Keratinocyte (primary cell): Measurements from ENCODE around the gene SLC16A4. TPM values are rescaled to one million over a fixed set of nuclear protein-coding genes. Genes with fewer than 3 reads are reported as not detected.

Experiments used
- DNase-seq: peaks from one replicate; pipeline ENCODE4 v3.0.0-alpha.2; 2011; ENCODE audit warnings: low read depth, missing footprints, low spot score
- FAIRE-seq: peaks from 2 replicates; lab custom pipeline; 2011; peaks lifted over from hg19 to GRCh38; lab: Jason Lieb, UNC
- H2AFZ ChIP-seq: 2 replicates; pipeline ENCODE4 v1.6.0; 2012; ENCODE audit warnings: low read length, control low read depth, inconsistent platforms; ENCODE audit not compliant: control insufficient read depth
- H3K27ac ChIP-seq: 2 replicates; pipeline ENCODE4 v1.5.1; 2011; ENCODE audit warnings: low read length; ENCODE audit not compliant: control insufficient read depth, insufficient read depth
- H3K27me3 ChIP-seq: 3 replicates; pipeline ENCODE4 v1.6.0; 2011; ENCODE audit warnings: low read length; ENCODE audit not compliant: control insufficient read depth, insufficient read depth; ENCODE audit errors: extremely low read depth
- H3K36me3 ChIP-seq, 2 experiments: 2 replicates in 1 of 2; 3 replicates in 1 of 2; pipeline ENCODE4 v1.5.1; 2011; ENCODE audit warnings: low read length in 2 of 2, mild to moderate bottlenecking in 1 of 2; ENCODE audit not compliant: control insufficient read depth in 2 of 2, insufficient read depth in 2 of 2; ENCODE audit errors: extremely low read depth in 1 of 2
- H3K4me1 ChIP-seq: 3 replicates; pipeline ENCODE4 v1.5.1; 2011; ENCODE audit warnings: low read length; ENCODE audit not compliant: control insufficient read depth, insufficient read depth; ENCODE audit errors: extremely low read depth
- H3K4me2 ChIP-seq: 3 replicates; pipeline ENCODE4 v1.6.0; 2011; ENCODE audit warnings: low read depth, low read length; ENCODE audit not compliant: control insufficient read depth, insufficient read depth; ENCODE audit errors: extremely low read depth
- H3K4me3 ChIP-seq, 3 experiments: fragments of 200-600 bp in 1 of 3; sonication (generic) in 1 of 3; 2 replicates in 2 of 3; 3 replicates in 1 of 3; pipeline ENCODE4 v1.5.1; 2011 to 2016; ENCODE audit warnings: low read length in 3 of 3, mild to moderate bottlenecking in 3 of 3, control low read depth in 2 of 3, inconsistent platforms in 1 of 3, low read depth in 1 of 3, mixed read lengths in 1 of 3, mixed run types in 1 of 3, moderate library complexity in 1 of 3; ENCODE audit not compliant: control insufficient read depth in 2 of 3, insufficient read depth in 2 of 3; ENCODE audit errors: extremely low read depth in 1 of 3
- H3K79me2 ChIP-seq: 2 replicates; pipeline ENCODE4 v1.6.0; 2012; ENCODE audit warnings: low read length; ENCODE audit not compliant: control insufficient read depth, insufficient read depth
- H3K9ac ChIP-seq: 3 replicates; pipeline ENCODE4 v1.6.0; 2011; ENCODE audit warnings: low read length; ENCODE audit not compliant: control insufficient read depth, insufficient read depth; ENCODE audit errors: extremely low read depth
- H3K9me1 ChIP-seq: 3 replicates; pipeline ENCODE4 v1.6.0; 2011; ENCODE audit warnings: low read length; ENCODE audit not compliant: control insufficient read depth, insufficient read depth; ENCODE audit errors: extremely low read depth
- H3K9me3 ChIP-seq: 2 replicates; pipeline ENCODE4 v1.5.1; 2012; ENCODE audit warnings: low read depth, low read length; ENCODE audit not compliant: control insufficient read depth
- H4K20me1 ChIP-seq: 3 replicates; pipeline ENCODE4 v1.6.0; 2011; ENCODE audit warnings: low read length; ENCODE audit not compliant: control insufficient read depth, insufficient read depth; ENCODE audit errors: extremely low read depth
- EZH2 ChIP-seq: IDR thresholded peaks from one replicate; pipeline ENCODE4 v1.6.1; 2012; ENCODE audit warnings: inconsistent platforms, mild to moderate bottlenecking, low read length, moderate library complexity
- dilution Hi-C: fragments of 300-500 bp; cut with MboI; formaldehyde crosslinking; loops from one replicate; pipeline ENCODE4 v1.7.0; 2020; ENCODE audit warnings: low sequenced_read_pairs; ENCODE audit not compliant: extremely low pct_ligation_motif_present
- polyA plus RNA-seq, 5 experiments: library from polyadenylated mRNA; depleted of rRNA in 3 of 5; stranded (reverse) in 3 of 5; stranded (forward) in 1 of 5; unstranded in 1 of 5; fragments of >200 nt; gene quantifications; 1 replicate in 1 of 5; 2 replicates in 3 of 5; 3 replicates in 1 of 5; pipeline versions ENCODE4 v1.2.1 to v1.2.3, GENCODE V29; 2011 to 2012; ENCODE audit warnings: missing spikeins in 2 of 5, low read depth in 1 of 5, low replicate concordance in 1 of 5
- TF ChIP-seq, protein P1 (sequence below), 3 experiments: IDR thresholded peaks in 1 of 3; conservative IDR thresholded peaks in 1 of 3; optimal IDR thresholded peaks in 1 of 3; 2 replicates in 2 of 3; 3 replicates in 1 of 3; pipeline versions ENCODE3 to v1.5.1; 2011; ENCODE audit warnings: low read length in 3 of 3, mild to moderate bottlenecking in 3 of 3, moderate library complexity in 2 of 3, control low read depth in 1 of 3, inconsistent platforms in 1 of 3; ENCODE audit not compliant: insufficient read depth in 2 of 3; ENCODE audit errors: extremely low read depth in 1 of 3

Gene SLC16A4
- polyA plus RNA-seq, 1 donor (not counting 4 experiments of a cell fraction or from before 2014, with no cell fraction given): 0.92 TPM

DNA sequence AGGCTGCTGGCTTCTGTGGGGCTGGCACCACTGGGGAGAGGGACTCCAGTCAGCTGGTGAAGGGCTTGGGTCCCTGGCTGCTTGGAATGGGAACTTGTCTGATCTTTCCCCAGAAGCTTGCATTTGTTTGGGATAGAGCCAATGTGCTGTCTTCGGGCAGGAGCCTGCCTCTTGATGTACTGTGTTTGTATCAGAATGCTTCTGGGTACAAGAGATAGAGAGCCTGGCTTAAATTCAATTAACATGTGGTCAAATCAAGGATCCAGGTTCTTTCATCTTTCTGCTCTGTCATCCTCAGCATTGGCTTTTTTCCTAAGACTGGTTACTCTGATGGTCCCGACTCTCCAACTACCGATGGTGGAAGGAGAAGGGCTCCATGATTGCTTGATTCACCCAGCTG is 44.1 kb upstream of the SLC16A4 start:
- no peaks in the 10 kb centered on the region for H3K9me3 ChIP-seq
- peaks cover 10% of the 10 kb centered on the region for H3K27me3 ChIP-seq
- DNase-seq: no peak
- dilution Hi-C loops: no loop called here
- no peaks in the 10 kb centered on the region for H3K9me1 ChIP-seq
- FAIRE-seq: no peak
- H3K4me1 ChIP-seq: no peaks in the 10 kb centered on the region
- no peak overlapping the region for H3K9ac ChIP-seq
- H3K36me3 ChIP-seq: no peaks in the 10 kb centered on the region
- no peak overlapping the region for H3K27ac ChIP-seq
- H3K79me2 ChIP-seq: no peaks in the 10 kb centered on the region
- TF ChIP-seq, protein P1, sequence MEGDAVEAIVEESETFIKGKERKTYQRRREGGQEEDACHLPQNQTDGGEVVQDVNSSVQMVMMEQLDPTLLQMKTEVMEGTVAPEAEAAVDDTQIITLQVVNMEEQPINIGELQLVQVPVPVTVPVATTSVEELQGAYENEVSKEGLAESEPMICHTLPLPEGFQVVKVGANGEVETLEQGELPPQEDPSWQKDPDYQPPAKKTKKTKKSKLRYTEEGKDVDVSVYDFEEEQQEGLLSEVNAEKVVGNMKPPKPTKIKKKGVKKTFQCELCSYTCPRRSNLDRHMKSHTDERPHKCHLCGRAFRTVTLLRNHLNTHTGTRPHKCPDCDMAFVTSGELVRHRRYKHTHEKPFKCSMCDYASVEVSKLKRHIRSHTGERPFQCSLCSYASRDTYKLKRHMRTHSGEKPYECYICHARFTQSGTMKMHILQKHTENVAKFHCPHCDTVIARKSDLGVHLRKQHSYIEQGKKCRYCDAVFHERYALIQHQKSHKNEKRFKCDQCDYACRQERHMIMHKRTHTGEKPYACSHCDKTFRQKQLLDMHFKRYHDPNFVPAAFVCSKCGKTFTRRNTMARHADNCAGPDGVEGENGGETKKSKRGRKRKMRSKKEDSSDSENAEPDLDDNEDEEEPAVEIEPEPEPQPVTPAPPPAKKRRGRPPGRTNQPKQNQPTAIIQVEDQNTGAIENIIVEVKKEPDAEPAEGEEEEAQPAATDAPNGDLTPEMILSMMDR (optimal IDR thresholded peaks at IDR 0.05 in 1 of 3, IDR thresholded peaks at IDR 0.05 in 1 of 3, conservative IDR thresholded peaks at IDR 0.05 in 1 of 3; ENCODE audit: extremely low read depth in 1 of 3, insufficient read depth in 2 of 3, low read length in 3 of 3): no peak
- H2AFZ ChIP-seq: no peak overlapping the region
- no peaks in the 10 kb centered on the region for H4K20me1 ChIP-seq
- H3K4me3 ChIP-seq: no peak overlapping the region
- no peak overlapping the region for H3K4me2 ChIP-seq

DNA sequence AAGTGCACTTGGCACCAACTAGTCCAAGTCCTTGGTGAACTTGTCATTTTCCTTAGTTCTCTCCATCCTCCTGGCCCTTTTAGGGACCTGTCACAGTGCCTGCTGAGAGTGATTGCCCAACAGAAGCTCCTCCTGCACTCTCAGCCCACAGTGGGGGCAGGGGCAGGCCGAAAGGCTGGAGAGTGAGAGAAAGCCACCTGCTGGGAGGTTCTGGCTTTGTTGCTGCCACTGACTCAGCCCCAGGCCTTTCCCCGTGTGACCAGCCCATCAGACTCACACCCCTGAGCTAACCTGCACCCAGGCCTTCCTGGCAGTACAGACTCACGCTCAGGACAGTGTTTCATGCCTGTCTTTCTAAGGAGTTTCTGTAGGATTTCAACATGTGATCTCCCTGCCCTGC is 43.0 kb upstream of the SLC16A4 start:
- Histone ChIP-seq H2AFZ (no peak overlapping the region), H3K9me3 (no peaks in the 10 kb centered on the region), H3K4me2 (no peak overlapping the region), H3K36me3 (no peaks in the 10 kb centered on the region), H3K79me2 (no peaks in the 10 kb centered on the region), H4K20me1 (no peaks in the 10 kb centered on the region), H3K9me1 (no peaks in the 10 kb centered on the region), H3K27ac (no peak overlapping the region), H3K4me3 (no peak overlapping the region), H3K9ac (no peak overlapping the region), H3K4me1 (no peaks in the 10 kb centered on the region), H3K27me3 (peaks cover 10% of the 10 kb centered on the region)
- dilution Hi-C loops: no loop called here
- TF ChIP-seq, protein P1 (optimal IDR thresholded peaks at IDR 0.05 in 1 of 3, IDR thresholded peaks at IDR 0.05 in 1 of 3, conservative IDR thresholded peaks at IDR 0.05 in 1 of 3; ENCODE audit: extremely low read depth in 1 of 3, insufficient read depth in 2 of 3, low read length in 3 of 3): peak in 1 of 3 experiments; percentile 49
- TF ChIP-seq EZH2: no peak
- FAIRE-seq: no peak
- DNase-seq: no peak
